H9 (cell line): ENCODE measurements around the gene DNAJC11. TPM values are rescaled to one million over a fixed set of nuclear protein-coding genes. Genes with fewer than 3 reads are reported as not detected.

Experiments used
- DNase-seq: peaks from one replicate; pipeline ENCODE4 v3.0.0-alpha.2; 2017
- H2AFZ ChIP-seq: one replicate; pipeline ENCODE4 v1.6.1; 2013; ENCODE audit warnings: mild to moderate bottlenecking, low read length, control low read depth, moderate library complexity
- H2AK5ac ChIP-seq: 2 replicates; pipeline ENCODE4 v1.6.1; 2013; ENCODE audit warnings: low read length, control low read depth, mixed read lengths; ENCODE audit not compliant: insufficient read length
- H2BK120ac ChIP-seq: one replicate; pipeline ENCODE4 v1.6.1; 2013; ENCODE audit warnings: low read depth, mild to moderate bottlenecking, low read length, control low read depth, inconsistent platforms; ENCODE audit not compliant: poor library complexity, severe bottlenecking
- H2BK12ac ChIP-seq: 2 replicates; pipeline ENCODE4 v1.6.1; 2013; ENCODE audit warnings: low read length, control low read depth, mixed read lengths, low read depth; ENCODE audit not compliant: insufficient read length
- H2BK15ac ChIP-seq: 2 replicates; pipeline ENCODE4 v1.6.1; 2013; ENCODE audit warnings: low read depth, low read length, control low read depth
- H2BK20ac ChIP-seq: one replicate; pipeline ENCODE4 v1.6.1; 2013; ENCODE audit warnings: low read depth, mild to moderate bottlenecking, low read length, control low read depth, inconsistent platforms; ENCODE audit not compliant: poor library complexity, severe bottlenecking
- H2BK5ac ChIP-seq: 2 replicates; pipeline ENCODE4 v1.6.1; 2013; ENCODE audit warnings: low read length, control low read depth, mixed read lengths; ENCODE audit not compliant: insufficient read length
- H3K14ac ChIP-seq: 2 replicates; pipeline ENCODE4 v1.6.1; 2013; ENCODE audit warnings: low read length, control low read depth; ENCODE audit not compliant: insufficient read depth
- H3K18ac ChIP-seq: 2 replicates; pipeline ENCODE4 v1.6.1; 2013; ENCODE audit warnings: low read depth, mild to moderate bottlenecking, mixed read lengths, low read length, control low read depth; ENCODE audit not compliant: insufficient read length
- H3K23ac ChIP-seq: 2 replicates; pipeline ENCODE4 v1.6.1; 2013; ENCODE audit warnings: low read length, control low read depth, mixed read lengths, low read depth; ENCODE audit not compliant: insufficient read length
- H3K23me2 ChIP-seq: 2 replicates; pipeline ENCODE4 v1.6.1; 2013; ENCODE audit warnings: low read depth, mild to moderate bottlenecking, mixed read lengths, low read length, control low read depth; ENCODE audit not compliant: insufficient read length, poor library complexity, severe bottlenecking
- H3K27ac ChIP-seq: 2 replicates; pipeline ENCODE4 v1.5.1; 2013; ENCODE audit warnings: low read length, control low read depth, mixed read lengths, low read depth; ENCODE audit not compliant: insufficient read length
- H3K27me3 ChIP-seq: 2 replicates; pipeline ENCODE4 v1.6.1; 2013; ENCODE audit warnings: low read length, control low read depth, inconsistent platforms; ENCODE audit not compliant: insufficient read depth
- H3K4ac ChIP-seq: 2 replicates; pipeline ENCODE4 v1.6.1; 2013; ENCODE audit warnings: low read depth, mild to moderate bottlenecking, control low read depth, inconsistent platforms, low read length, moderate library complexity
- H3K4me1 ChIP-seq: 2 replicates; pipeline ENCODE4 v1.6.1; 2013; ENCODE audit warnings: low read length, control low read depth, inconsistent platforms; ENCODE audit not compliant: insufficient read depth
- H3K4me2 ChIP-seq: 2 replicates; pipeline ENCODE4 v1.6.1; 2013; ENCODE audit warnings: low read length, control low read depth, mixed read lengths; ENCODE audit not compliant: insufficient read length, insufficient read depth
- H3K56ac ChIP-seq: 2 replicates; pipeline ENCODE4 v1.6.1; 2013; ENCODE audit warnings: low read depth, mild to moderate bottlenecking, mixed read lengths, low read length, control low read depth; ENCODE audit not compliant: insufficient read length
- H3K79me1 ChIP-seq: 2 replicates; pipeline ENCODE4 v1.6.1; 2013; ENCODE audit warnings: low read depth, mild to moderate bottlenecking, moderate library complexity, low read length, control low read depth, inconsistent platforms; ENCODE audit not compliant: insufficient read depth, poor library complexity, severe bottlenecking
- H3K79me2 ChIP-seq: 2 replicates; pipeline ENCODE4 v1.6.1; 2013; ENCODE audit warnings: low read length, control low read depth, inconsistent platforms; ENCODE audit not compliant: insufficient read depth
- H3K9ac ChIP-seq: 2 replicates; pipeline ENCODE4 v1.6.1; 2013; ENCODE audit warnings: low read length, control low read depth, mixed read lengths; ENCODE audit not compliant: insufficient read length; ENCODE audit errors: extremely low read depth
- H3K9me3 ChIP-seq: one replicate; pipeline ENCODE4 v1.6.1; 2013; ENCODE audit warnings: low read depth, low read length, inconsistent platforms; ENCODE audit not compliant: control insufficient read depth
- H3T11ph ChIP-seq: one replicate; pipeline ENCODE4 v1.6.1; 2013; ENCODE audit warnings: mild to moderate bottlenecking, low read length, control low read depth, inconsistent platforms
- H4K20me1 ChIP-seq: one replicate; pipeline ENCODE4 v1.6.1; 2013; ENCODE audit not compliant: control insufficient read depth, insufficient read length, insufficient read depth
- H4K5ac ChIP-seq: 2 replicates; pipeline ENCODE4 v1.6.1; 2013; ENCODE audit warnings: low read depth, mild to moderate bottlenecking, mixed read lengths, low read length, control low read depth; ENCODE audit not compliant: insufficient read length
- H4K8ac ChIP-seq: replicated peaks from 2 replicates; pipeline ENCODE4 v1.6.1; 2013; ENCODE audit warnings: low read length, control low read depth, mixed read lengths, low read depth; ENCODE audit not compliant: insufficient read length
- H4K91ac ChIP-seq: 2 replicates; pipeline ENCODE4 v1.6.1; 2013; ENCODE audit warnings: low read depth, mild to moderate bottlenecking, moderate library complexity, mixed read lengths, low read length, control low read depth; ENCODE audit not compliant: insufficient read length
- H3K27ac Mint-ChIP-seq, 3 experiments: 2 replicates in 2 of 3; 3 replicates in 1 of 3; pipeline ENCODE4 v1.8.0; 2020 to 2021; ENCODE audit warnings: mixed read lengths in 3 of 3, mild to moderate bottlenecking in 1 of 3, moderate library complexity in 1 of 3
- H3K27me3 Mint-ChIP-seq: 2 replicates; pipeline ENCODE4 v1.8.0; 2021; ENCODE audit warnings: low read depth, mild to moderate bottlenecking, moderate library complexity, mixed read lengths
- H3K36me3 Mint-ChIP-seq, 3 experiments: 2 replicates in 2 of 3; 3 replicates in 1 of 3; pipeline ENCODE4 v1.8.0; 2020 to 2021; ENCODE audit warnings: low read depth in 3 of 3, mixed read lengths in 3 of 3; ENCODE audit not compliant: insufficient read depth in 1 of 3
- H3K4me1 Mint-ChIP-seq, 2 experiments: 2 replicates each; pipeline ENCODE4 v1.8.0; 2020; ENCODE audit warnings: mixed read lengths in 2 of 2
- H3K4me3 Mint-ChIP-seq, 2 experiments: 2 replicates in 1 of 2; 3 replicates in 1 of 2; pipeline ENCODE4 v1.8.0; 2020 to 2021; ENCODE audit warnings: mild to moderate bottlenecking in 2 of 2, mixed read lengths in 2 of 2, moderate library complexity in 1 of 2
- H3K9me3 Mint-ChIP-seq, 2 experiments: 2 replicates in 1 of 2; 3 replicates in 1 of 2; pipeline ENCODE4 v1.8.0; 2020; ENCODE audit warnings: mild to moderate bottlenecking in 2 of 2, mixed read lengths in 2 of 2, moderate library complexity in 1 of 2
- CTCF ChIP-seq: fragments of 200-600 bp; sonication (generic); conservative IDR thresholded peaks from 3 replicates; pipeline ENCODE4 v1.8.0; 2021; ENCODE audit warnings: antibody characterized with exemption, mild to moderate bottlenecking
- WGBS: extraction: QIAGEN DNeasy Blood & Tissue Kit; methylation state at CpG from one replicate; pipeline ENCODE4 v1.1.7; 2013; ENCODE audit warnings: missing lambda C conversion rate, low lambda C conversion rate, mixed read lengths; ENCODE audit not compliant: insufficient read length; ENCODE audit errors: extremely low coverage; 5-methylcytosine and 5-hydroxymethylcytosine counted together
- total RNA-seq: library from RNA; stranded (reverse); gene quantifications from 2 replicates; pipeline ENCODE4 v1.2.1, GENCODE V29; 2021

The DNAJC11 gene
- total RNA-seq, 1 experiment from 2014 or later, result 88.5 TPM

GRCh38 chr1:6592441-6592840 is 109.2 kb downstream of the DNAJC11 start:
- no peak for TF ChIP-seq CTCF
- H4K8ac ChIP-seq, result no peak overlapping the region
- H4K5ac ChIP-seq, result no peak overlapping the region
- H3T11ph ChIP-seq, result no peak overlapping the region
- H3K36me3 Mint-ChIP-seq, result peaks cover 25 to 76% (median 64%) of the 10 kb centered on the region in 3 experiments; a peak in 6 of 7 replicates
- no peaks in the 10 kb centered on the region for H3K9me3 ChIP-seq
- no peaks in the 10 kb centered on the region for H3K4me1 ChIP-seq
- no peak overlapping the region for H2BK20ac ChIP-seq
- H3K27ac Mint-ChIP-seq, result no peak overlapping the region
- H3K56ac ChIP-seq, result no peak overlapping the region
- no peak overlapping the region for H3K4me3 Mint-ChIP-seq
- H3K79me1 ChIP-seq, result no peaks in the 10 kb centered on the region
- no peaks in the 10 kb centered on the region for H4K20me1 ChIP-seq
- H2BK15ac ChIP-seq, result no peak overlapping the region
- no peaks in the 10 kb centered on the region for H3K27me3 ChIP-seq
- no peak overlapping the region for H3K4ac ChIP-seq
- H2AFZ ChIP-seq, result no peak overlapping the region
- H2BK120ac ChIP-seq, result no peak overlapping the region
- no peak overlapping the region for H3K14ac ChIP-seq
- H3K23me2 ChIP-seq, result no peaks in the 10 kb centered on the region
- no peak for DNase-seq
- WGBS, result no CpG with 5 or more reads among the region's 5 CpGs
- no peaks in the 10 kb centered on the region for H3K27me3 Mint-ChIP-seq
- H2AK5ac ChIP-seq, result no peak overlapping the region
- H3K79me2 ChIP-seq, result no peaks in the 10 kb centered on the region; the same call in 1 of the 2 replicates
- H3K27ac ChIP-seq, result no peak overlapping the region
- no peak overlapping the region for H2BK5ac ChIP-seq
- no peak overlapping the region for H4K91ac ChIP-seq
- 0 out of 4 replicates have a peak, but pooled peaks cover 0 to 2% of the 10 kb centered on the region in 2 experiments for H3K4me1 Mint-ChIP-seq
- H3K9me3 Mint-ChIP-seq, result no peaks in the 10 kb centered on the region
- no peak overlapping the region for H3K4me2 ChIP-seq
- no peak overlapping the region for H3K9ac ChIP-seq
- H2BK12ac ChIP-seq, result no peak overlapping the region
- H3K23ac ChIP-seq, result no peak overlapping the region
- no peak overlapping the region for H3K18ac ChIP-seq
